Measurements from ENCODE around the gene YPEL1. TPM values are rescaled to one million over a fixed set of nuclear protein-coding genes. Genes with fewer than 3 reads are reported as not detected.
"Not testable (repeated sequence)": the region's sequence is repeated elsewhere in the genome, so short reads cannot be mapped to it uniquely, and the experiment has no call there.

Gene YPEL1
- total and polyA plus RNA-seq, 9 donors: 12.1 to 20.7 (median 18.3) TPM

GRCh38 chr22:21736948-21737347, 1.4 kb upstream of the YPEL1 start:
- Histone ChIP-seq H3K36me3 (ENCODE audit: control insufficient read depth, insufficient read depth, low read length) (no peaks in the 10 kb centered on the region), H3K9me3 (replicated peaks; ENCODE audit: control insufficient read depth, low read depth, low read length) (no peaks in the 10 kb centered on the region), H3K27me3 (ENCODE audit: control insufficient read depth, insufficient read depth, low read length) (peaks cover 2% of the 10 kb centered on the region), H3K4me1 (ENCODE audit: control insufficient read depth, insufficient read depth, low read length) (peaks cover 12% of the 10 kb centered on the region), H3K27ac (ENCODE audit: low read length) (no peak overlapping the region), H3K4me3 (ENCODE audit: low read length) (no peak overlapping the region)
- 100% methylated on average over 1 of the region's 9 CpGs for WGBS (ENCODE audit: insufficient coverage)
- DNase-seq: no peak

GRCh38 chr22:21736084-21736642, 569 bp upstream of the YPEL1 start:
- Histone ChIP-seq H3K36me3 (ENCODE audit: control insufficient read depth, insufficient read depth, low read length) (no peaks in the 10 kb centered on the region), H3K27ac (ENCODE audit: low read length) (peak overlapping the region; percentile 62), H3K27me3 (ENCODE audit: control insufficient read depth, insufficient read depth, low read length) (peaks cover 2% of the 10 kb centered on the region), H3K4me3 (ENCODE audit: low read length) (peak overlapping the region; percentile 46), H3K9me3 (replicated peaks; ENCODE audit: control insufficient read depth, low read depth, low read length) (no peaks in the 10 kb centered on the region), H3K4me1 (ENCODE audit: control insufficient read depth, insufficient read depth, low read length) (peaks cover 12% of the 10 kb centered on the region)
- no peak for DNase-seq
- 2% methylated on average over 60 of the region's 65 CpGs for WGBS (ENCODE audit: insufficient coverage)

- DNase-seq: no peak
- peaks cover 12% of the 10 kb centered on the region for H3K4me1 ChIP-seq (ENCODE audit: control insufficient read depth, insufficient read depth, low read length)
- WGBS (ENCODE audit: insufficient coverage): 18% methylated on average over 4 of the region's 8 CpGs
Measured at GRCh38 chr22:21734540-21735199, 924 bp downstream of the YPEL1 start.

GRCh38 chr22:21731503-21731902, 4.1 kb downstream of the YPEL1 start:
- no peak for DNase-seq
- no peaks in the 10 kb centered on the region for H3K9me3 ChIP-seq (replicated peaks; ENCODE audit: control insufficient read depth, low read depth, low read length)
- no peak overlapping the region for H3K4me3 ChIP-seq (ENCODE audit: low read length)
- 86% methylated on average over 4 of the region's 5 CpGs for WGBS (ENCODE audit: insufficient coverage)
- H3K27me3 ChIP-seq (ENCODE audit: control insufficient read depth, insufficient read depth, low read length): no peaks in the 10 kb centered on the region
- H3K36me3 ChIP-seq (ENCODE audit: control insufficient read depth, insufficient read depth, low read length): peaks cover 4% of the 10 kb centered on the region
- peaks cover 18% of the 10 kb centered on the region for H3K4me1 ChIP-seq (ENCODE audit: control insufficient read depth, insufficient read depth, low read length)
- H3K27ac ChIP-seq (ENCODE audit: low read length): no peak overlapping the region

More at GRCh38 chr22:21734540-21735199, 924 bp downstream of the YPEL1 start:
- peak overlapping the region; percentile 55 for H3K4me3 ChIP-seq (ENCODE audit: low read length)
- no peaks in the 10 kb centered on the region for H3K9me3 ChIP-seq (replicated peaks; ENCODE audit: control insufficient read depth, low read depth, low read length)
- peak overlapping the region; percentile 83 for H3K27ac ChIP-seq (ENCODE audit: low read length)
- H3K36me3 ChIP-seq (ENCODE audit: control insufficient read depth, insufficient read depth, low read length): peaks cover 4% of the 10 kb centered on the region
- H3K27me3 ChIP-seq (ENCODE audit: control insufficient read depth, insufficient read depth, low read length): peaks cover 2% of the 10 kb centered on the region

- no peaks in the 10 kb centered on the region for H3K9me3 ChIP-seq (replicated peaks; ENCODE audit: control insufficient read depth, low read depth, low read length)
- H3K4me1 ChIP-seq (ENCODE audit: control insufficient read depth, insufficient read depth, low read length): peaks cover 16% of the 10 kb centered on the region
- no peaks in the 10 kb centered on the region for H3K27me3 ChIP-seq (ENCODE audit: control insufficient read depth, insufficient read depth, low read length)
- H3K36me3 ChIP-seq (ENCODE audit: control insufficient read depth, insufficient read depth, low read length): peaks cover 4% of the 10 kb centered on the region
- no peak overlapping the region for H3K27ac ChIP-seq (ENCODE audit: low read length)
- DNase-seq: no peak
- WGBS (ENCODE audit: insufficient coverage): 98% methylated on average over 8 of the region's 9 CpGs
- no peak overlapping the region for H3K4me3 ChIP-seq (ENCODE audit: low read length)
Measured at GRCh38 chr22:21730535-21731308, 4.9 kb downstream of the YPEL1 start.

GRCh38 chr22:21729184-21729583, 6.4 kb downstream of the YPEL1 start:
- 90% methylated on average over 2 of the region's 3 CpGs for WGBS (ENCODE audit: insufficient coverage)
- not testable (repeated sequence) for H3K4me3 ChIP-seq (ENCODE audit: low read length); H3K4me1 ChIP-seq (ENCODE audit: control insufficient read depth, insufficient read depth, low read length); H3K27ac ChIP-seq (ENCODE audit: low read length); H3K27me3 ChIP-seq (ENCODE audit: control insufficient read depth, insufficient read depth, low read length); H3K9me3 ChIP-seq (replicated peaks; ENCODE audit: control insufficient read depth, low read depth, low read length); H3K36me3 ChIP-seq (ENCODE audit: control insufficient read depth, insufficient read depth, low read length); DNase-seq

- WGBS (ENCODE audit: insufficient coverage): 81% methylated on average over 10 of the region's 12 CpGs
- Histone ChIP-seq H3K27me3 (ENCODE audit: control insufficient read depth, insufficient read depth, low read length) (no peaks in the 10 kb centered on the region), H3K36me3 (ENCODE audit: control insufficient read depth, insufficient read depth, low read length) (peaks cover 4% of the 10 kb centered on the region), H3K9me3 (replicated peaks; ENCODE audit: control insufficient read depth, low read depth, low read length) (no peaks in the 10 kb centered on the region), H3K4me1 (ENCODE audit: control insufficient read depth, insufficient read depth, low read length) (peaks cover 7% of the 10 kb centered on the region), H3K27ac (ENCODE audit: low read length) (no peak overlapping the region), H3K4me3 (ENCODE audit: low read length) (no peak overlapping the region)
- no peak for DNase-seq
Measured at GRCh38 chr22:21728270-21728669, 7.3 kb downstream of the YPEL1 start.

- Histone ChIP-seq H3K36me3 (ENCODE audit: control insufficient read depth, insufficient read depth, low read length) (peaks cover 4% of the 10 kb centered on the region), H3K4me1 (ENCODE audit: control insufficient read depth, insufficient read depth, low read length) (peaks cover 7% of the 10 kb centered on the region), H3K9me3 (replicated peaks; ENCODE audit: control insufficient read depth, low read depth, low read length) (no peaks in the 10 kb centered on the region), H3K27me3 (ENCODE audit: control insufficient read depth, insufficient read depth, low read length) (no peaks in the 10 kb centered on the region), H3K27ac (ENCODE audit: low read length) (no peak overlapping the region), H3K4me3 (ENCODE audit: low read length) (no peak overlapping the region)
- DNase-seq: no peak
- WGBS (ENCODE audit: insufficient coverage): 91% methylated on average over 8 of the region's 10 CpGs
Measured at GRCh38 chr22:21727768-21728167, 7.8 kb downstream of the YPEL1 start.

- Histone ChIP-seq H3K36me3 (ENCODE audit: control insufficient read depth, insufficient read depth, low read length) (peaks cover 4% of the 10 kb centered on the region), H3K27ac (ENCODE audit: low read length) (no peak overlapping the region), H3K4me1 (ENCODE audit: control insufficient read depth, insufficient read depth, low read length) (peaks cover 7% of the 10 kb centered on the region), H3K27me3 (ENCODE audit: control insufficient read depth, insufficient read depth, low read length) (no peaks in the 10 kb centered on the region), H3K9me3 (replicated peaks; ENCODE audit: control insufficient read depth, low read depth, low read length) (no peaks in the 10 kb centered on the region), H3K4me3 (ENCODE audit: low read length) (no peak overlapping the region)
- WGBS (ENCODE audit: insufficient coverage): 100% methylated on average over 1 of the region's 4 CpGs
- no peak for DNase-seq
Measured at GRCh38 chr22:21727159-21727558, 8.4 kb downstream of the YPEL1 start.

GRCh38 chr22:21726650-21727049, 8.9 kb downstream of the YPEL1 start:
- peaks cover 7% of the 10 kb centered on the region for H3K4me1 ChIP-seq (ENCODE audit: control insufficient read depth, insufficient read depth, low read length)
- no peak overlapping the region for H3K4me3 ChIP-seq (ENCODE audit: low read length)
- peaks cover 4% of the 10 kb centered on the region for H3K36me3 ChIP-seq (ENCODE audit: control insufficient read depth, insufficient read depth, low read length)
- no peak overlapping the region for H3K27ac ChIP-seq (ENCODE audit: low read length)
- H3K9me3 ChIP-seq (replicated peaks; ENCODE audit: control insufficient read depth, low read depth, low read length): no peaks in the 10 kb centered on the region
- DNase-seq: peak; percentile 18
- 32% methylated on average over 5 of the region's 5 CpGs for WGBS (ENCODE audit: insufficient coverage)
- H3K27me3 ChIP-seq (ENCODE audit: control insufficient read depth, insufficient read depth, low read length): no peaks in the 10 kb centered on the region
